ENCODE measurements around the gene TRERF1. TPM values are rescaled to one million over a fixed set of nuclear protein-coding genes. Genes with fewer than 3 reads are reported as not detected.

Gene TRERF1
- polyA plus RNA-seq, 1 donor, result 7.6 TPM

GRCh38 chr6:42367353-42368011, 84.2 kb downstream of the TRERF1 start:
- DNase-seq (ENCODE audit: low read depth), result no peak

- no peak for DNase-seq (ENCODE audit: low read depth)
Measured at GRCh38 chr6:42366999-42367352, 84.8 kb downstream of the TRERF1 start.

GRCh38 chr6:42366011-42366705, 85.6 kb downstream of the TRERF1 start:
- no peak for DNase-seq (ENCODE audit: low read depth)

- DNase-seq (ENCODE audit: low read depth), result no peak
Measured at GRCh38 chr6:42365021-42365420, 86.7 kb downstream of the TRERF1 start.

- DNase-seq (ENCODE audit: low read depth), result no peak
Measured at GRCh38 chr6:42363926-42364849, 87.5 kb downstream of the TRERF1 start.

GRCh38 chr6:42361036-42361435, 90.7 kb downstream of the TRERF1 start:
- no peak for DNase-seq (ENCODE audit: low read depth)

- no peak for DNase-seq (ENCODE audit: low read depth)
Measured at GRCh38 chr6:42359021-42359420, 92.7 kb downstream of the TRERF1 start.

- DNase-seq (ENCODE audit: low read depth), result no peak
Measured at GRCh38 chr6:42355416-42355815, 96.3 kb downstream of the TRERF1 start.

- no peak for DNase-seq (ENCODE audit: low read depth)
Measured at GRCh38 chr6:42354702-42355101, 97.0 kb downstream of the TRERF1 start.

- no peak for DNase-seq (ENCODE audit: low read depth)
Measured at GRCh38 chr6:42352856-42353564, 98.7 kb downstream of the TRERF1 start.

GRCh38 chr6:42350911-42351310, 100.8 kb downstream of the TRERF1 start:
- DNase-seq (ENCODE audit: low read depth), result no peak

- no peak for DNase-seq (ENCODE audit: low read depth)
Measured at GRCh38 chr6:42349753-42350511, 101.8 kb downstream of the TRERF1 start.

- DNase-seq (ENCODE audit: low read depth), result no peak
Measured at GRCh38 chr6:42347456-42347855, 104.3 kb downstream of the TRERF1 start.

GRCh38 chr6:42345696-42346416, 105.9 kb downstream of the TRERF1 start:
- no peak for DNase-seq (ENCODE audit: low read depth)

- DNase-seq (ENCODE audit: low read depth), result no peak
Measured at GRCh38 chr6:42344756-42345155, 107.0 kb downstream of the TRERF1 start.

GRCh38 chr6:42341771-42342553, 109.8 kb downstream of the TRERF1 start:
- DNase-seq (ENCODE audit: low read depth), result no peak

- no peak for DNase-seq (ENCODE audit: low read depth)
Measured at GRCh38 chr6:42341221-42341620, 110.5 kb downstream of the TRERF1 start.

GRCh38 chr6:42340511-42340910, 111.2 kb downstream of the TRERF1 start:
- DNase-seq (ENCODE audit: low read depth), result no peak

GRCh38 chr6:42339991-42340401, 111.7 kb downstream of the TRERF1 start:
- DNase-seq (ENCODE audit: low read depth), result no peak

All from forelimb muscle (tissue), 1 donor.